Left ventricle myocardium superior (tissue), 1 donor: ENCODE measurements around the gene RBM11. TPM values are rescaled to one million over a fixed set of nuclear protein-coding genes. Genes with fewer than 3 reads are reported as not detected.

Experiments used
- ATAC-seq: fragments of 200-7000 bp; cut with Tn5 transposase; one replicate; pipeline ENCODE4 v1.9.1; 2020; ENCODE audit warnings: mild to moderate bottlenecking, moderate library complexity
- DNase-seq: peaks from one replicate; pipeline ENCODE4 v3.0.0-alpha.2; 2020
- intact Hi-C: fragments of 100-400 bp; cut with micrococcal nuclease; formaldehyde crosslinking; loops from one replicate; pipeline ENCODE4 v1.11.0; 2022
- total RNA-seq: library from RNA; stranded (reverse); fragmentation: NEBNext Ultra II Directional; extraction: Animal tissue kit (Norgen Biotek cat#: 25700); gene quantifications from one replicate; pipeline ENCODE4 v1.2.1, GENCODE V29; 2021
- donor health status: DM: no; HTN: yes; CAD: no; lungs with severe emphysema.

The RBM11 gene
- total RNA-seq, 1 donor from 2014 or later, result not detected

GRCh38 chr21:14265023-14265422 is 49.1 kb downstream of the RBM11 start:
- ATAC-seq (no peak), DNase-seq (no peak)
- intact Hi-C loops, result no loop called here

GRCh38 chr21:14267076-14267475 is 51.1 kb downstream of the RBM11 start:
- DNase-seq (no peak), ATAC-seq (no peak)
- intact Hi-C loops, result no loop called here

GRCh38 chr21:14270631-14271030 is 54.7 kb downstream of the RBM11 start:
- no peak for ATAC-seq
- intact Hi-C loops, result no loop called here
- no peak for DNase-seq

GRCh38 chr21:14271053-14271452 is 55.1 kb downstream of the RBM11 start:
- no peak for DNase-seq
- no peak for ATAC-seq
- intact Hi-C loops, result no loop called here

GRCh38 chr21:14271641-14272040 is 55.7 kb downstream of the RBM11 start:
- no peak for DNase-seq
- intact Hi-C loops, result no loop called here
- ATAC-seq, result no peak

- ATAC-seq (peak; percentile 100), DNase-seq (peak; percentile 85)
- intact Hi-C loops, result no loop called here
Observed at GRCh38 chr21:14273736-14274538, 58.0 kb downstream of the RBM11 start.

- DNase-seq, result no peak
- no peak for ATAC-seq
- intact Hi-C loops, result no loop called here
Observed at GRCh38 chr21:14275702-14276205, 59.8 kb downstream of the RBM11 start.

Other genes with a start within 250 kb of the RBM11 start
- gene LIPI, start 5.2 kb upstream of the RBM11 start, total RNA-seq, result not detected
- gene HSPA13, start 167.0 kb downstream of the RBM11 start, total RNA-seq, result 11.1 TPM